ENCODE measurements around the gene TTC34. TPM values are rescaled to one million over a fixed set of nuclear protein-coding genes. Genes with fewer than 3 reads are reported as not detected.
"Not testable (repeated sequence)": the region's sequence is repeated elsewhere in the genome, so short reads cannot be mapped to it uniquely, and the experiment has no call there.

Gene TTC34
- total RNA-seq, 1 donor: 0.10 TPM

DNA sequence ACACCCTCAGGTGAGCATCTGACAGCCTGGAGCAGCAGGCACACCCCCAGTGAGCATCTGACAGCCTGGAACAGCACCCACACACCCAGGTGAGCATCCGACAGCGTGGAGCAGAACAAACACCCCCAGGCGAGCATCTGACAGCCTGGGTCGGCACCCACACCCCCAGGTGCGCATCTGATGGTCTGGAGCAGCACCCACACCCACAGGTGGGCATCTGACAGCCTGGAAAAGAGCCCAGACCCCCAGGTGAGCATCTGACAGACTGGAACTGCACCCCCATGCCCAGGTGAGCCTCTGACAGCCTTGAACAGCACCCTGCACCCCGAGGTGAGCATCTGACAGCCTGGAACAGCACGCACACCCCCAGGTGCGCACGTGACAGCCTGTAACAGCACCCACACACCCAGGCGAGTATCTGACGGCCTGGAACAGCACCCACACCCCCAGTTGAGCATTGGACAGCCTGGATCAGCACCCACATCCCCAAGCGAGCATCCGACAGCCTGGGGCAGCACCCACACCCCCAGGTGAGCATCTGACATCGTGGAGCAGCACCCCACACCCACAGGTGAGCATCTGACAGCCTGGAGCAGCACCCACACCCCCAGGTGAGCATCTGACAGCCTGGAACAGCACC, 51.3 kb downstream of the TTC34 start:
- H3K4me3 ChIP-seq (ENCODE audit: low read length); H3K27me3 ChIP-seq (ENCODE audit: insufficient read depth, low read length); H3K4me1 ChIP-seq (ENCODE audit: insufficient read depth, low read length); H3K9me3 ChIP-seq (ENCODE audit: low read depth, low read length): not testable (repeated sequence)

DNA sequence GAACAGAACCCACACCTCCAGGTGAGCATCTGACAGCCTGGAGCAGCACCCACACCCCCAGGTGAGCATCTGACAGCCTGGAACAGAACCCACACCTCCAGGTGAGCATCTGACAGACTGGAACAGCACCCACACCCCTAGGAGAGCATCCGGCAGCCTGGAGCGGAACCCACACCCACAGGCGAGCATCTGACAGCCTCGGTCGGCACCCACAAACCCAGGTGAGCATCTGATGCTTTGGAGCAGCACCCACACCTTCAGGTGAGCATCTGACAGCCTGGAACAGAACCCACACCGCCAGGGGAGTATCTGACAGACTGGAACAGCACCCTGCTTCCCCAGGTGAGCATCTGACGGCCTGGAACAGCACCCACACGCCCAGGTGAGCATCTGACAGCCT, 52.9 kb downstream of the TTC34 start:
- not testable (repeated sequence) for H3K9me3 ChIP-seq (ENCODE audit: low read depth, low read length); H3K4me1 ChIP-seq (ENCODE audit: insufficient read depth, low read length); H3K4me3 ChIP-seq (ENCODE audit: low read length); H3K27me3 ChIP-seq (ENCODE audit: insufficient read depth, low read length)

DNA sequence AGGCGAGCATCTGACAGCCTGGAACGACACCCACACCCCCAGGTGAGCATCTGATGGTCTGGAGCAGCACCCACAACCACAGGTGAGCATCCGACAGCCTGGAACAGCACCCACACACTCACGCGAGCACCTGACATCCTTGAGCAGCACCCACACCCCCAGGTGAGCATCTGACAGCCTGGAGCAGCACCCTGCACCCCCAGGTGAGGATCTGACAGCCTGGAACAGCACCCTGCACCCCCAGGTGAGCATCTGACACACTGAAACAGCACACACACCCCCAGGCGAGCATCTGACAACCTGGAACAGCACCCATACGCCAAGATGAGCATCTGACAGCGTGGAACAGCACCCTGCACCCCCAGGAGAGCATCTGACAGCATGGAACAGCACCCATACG, 106.7 kb downstream of the TTC34 start:
- not testable (repeated sequence) for H3K4me3 ChIP-seq (ENCODE audit: low read length); H3K9me3 ChIP-seq (ENCODE audit: low read depth, low read length); H3K27me3 ChIP-seq (ENCODE audit: insufficient read depth, low read length); H3K4me1 ChIP-seq (ENCODE audit: insufficient read depth, low read length)

DNA sequence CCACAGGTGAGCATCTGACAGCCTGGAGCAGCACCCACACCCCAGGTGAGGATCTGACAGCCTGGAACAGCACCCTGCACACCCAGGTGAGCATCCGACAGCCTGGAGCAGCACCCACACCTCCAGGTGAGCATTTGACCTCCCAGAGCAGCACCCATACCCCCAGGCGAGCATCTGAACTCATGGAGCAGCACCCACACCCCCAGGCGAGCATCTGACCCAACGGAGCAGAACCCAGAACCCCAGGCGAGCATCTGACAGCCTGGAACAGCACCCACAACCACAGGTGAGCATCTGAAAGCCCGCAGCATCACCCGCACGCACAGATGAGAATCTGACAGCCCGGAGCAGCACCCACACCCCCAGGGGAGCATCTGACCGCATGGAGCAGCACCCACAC, 111.3 kb downstream of the TTC34 start:
- H3K4me1 ChIP-seq (ENCODE audit: insufficient read depth, low read length); H3K9me3 ChIP-seq (ENCODE audit: low read depth, low read length); H3K4me3 ChIP-seq (ENCODE audit: low read length); H3K27me3 ChIP-seq (ENCODE audit: insufficient read depth, low read length): not testable (repeated sequence)

DNA sequence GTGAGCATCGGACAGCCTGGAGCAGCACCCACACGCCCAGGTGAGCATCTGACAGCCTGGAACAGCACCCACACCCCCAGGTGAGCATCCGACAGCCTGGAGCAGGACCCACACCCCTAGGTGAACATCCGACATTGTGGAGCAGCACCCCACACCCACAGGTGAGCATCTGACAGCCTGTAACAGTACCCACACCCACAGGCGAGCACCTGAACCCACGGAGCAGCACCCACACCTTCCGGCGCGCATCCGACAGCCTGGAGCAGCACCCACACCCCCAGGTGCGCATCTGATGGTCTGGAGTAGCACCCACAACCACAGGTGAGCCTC, 113.2 kb downstream of the TTC34 start:
- not testable (repeated sequence) for H3K27me3 ChIP-seq (ENCODE audit: insufficient read depth, low read length); H3K4me3 ChIP-seq (ENCODE audit: low read length); H3K4me1 ChIP-seq (ENCODE audit: insufficient read depth, low read length); H3K9me3 ChIP-seq (ENCODE audit: low read depth, low read length)

DNA sequence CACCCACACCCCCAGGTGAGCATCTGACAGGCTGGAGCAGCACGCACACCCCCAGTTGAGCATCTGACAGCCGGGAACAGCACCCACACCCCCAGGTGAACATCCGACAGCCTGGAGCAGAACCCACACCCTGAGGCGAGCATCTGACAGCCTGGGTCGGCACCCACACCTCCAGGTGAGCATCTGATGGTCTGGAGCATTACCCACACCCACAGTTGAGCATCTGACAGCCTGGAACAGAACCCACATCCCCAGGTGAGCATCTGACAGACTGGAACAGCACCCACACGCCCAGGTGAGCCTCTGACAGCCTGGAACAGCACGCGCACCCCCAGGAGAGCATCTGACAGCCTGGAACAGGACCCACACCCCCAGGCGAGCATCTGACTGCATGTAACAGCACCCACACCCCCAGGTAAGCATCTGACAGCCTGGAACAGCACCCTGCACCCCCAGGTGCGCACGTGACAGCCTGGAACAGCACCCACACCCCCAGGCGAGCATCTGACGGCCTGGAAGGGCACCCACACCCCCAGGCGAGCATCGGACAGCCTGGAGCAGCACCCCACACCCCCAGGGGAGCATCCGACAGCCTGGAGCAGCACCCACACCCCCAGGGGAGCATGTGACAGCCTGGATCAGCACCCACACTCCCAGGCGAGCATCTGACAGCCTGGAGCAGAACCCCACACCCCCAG, 113.7 kb downstream of the TTC34 start:
- H3K9me3 ChIP-seq (ENCODE audit: low read depth, low read length); H3K4me3 ChIP-seq (ENCODE audit: low read length); H3K4me1 ChIP-seq (ENCODE audit: insufficient read depth, low read length); H3K27me3 ChIP-seq (ENCODE audit: insufficient read depth, low read length): not testable (repeated sequence)

DNA sequence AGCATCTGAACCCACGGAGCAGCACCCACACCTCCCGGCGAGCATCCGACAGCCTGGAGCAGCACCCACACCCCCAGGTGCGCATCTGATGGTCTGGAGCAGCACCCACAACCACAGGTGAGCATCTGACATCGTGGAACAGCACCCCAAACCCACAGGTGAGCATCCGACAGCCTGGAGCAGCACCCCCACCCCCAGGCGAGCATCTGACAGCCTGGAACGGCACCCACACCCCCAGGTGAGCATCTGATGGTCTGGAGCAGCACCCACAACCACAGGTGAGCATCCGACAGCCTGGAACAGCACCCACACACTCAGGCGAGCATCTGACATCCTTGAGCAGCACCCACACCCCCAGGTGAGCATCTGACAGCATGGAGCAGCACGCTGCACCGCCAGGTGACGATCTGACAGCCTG, 114.3 kb downstream of the TTC34 start:
- H3K27me3 ChIP-seq (ENCODE audit: insufficient read depth, low read length); H3K4me1 ChIP-seq (ENCODE audit: insufficient read depth, low read length); H3K4me3 ChIP-seq (ENCODE audit: low read length); H3K9me3 ChIP-seq (ENCODE audit: low read depth, low read length): not testable (repeated sequence)

DNA sequence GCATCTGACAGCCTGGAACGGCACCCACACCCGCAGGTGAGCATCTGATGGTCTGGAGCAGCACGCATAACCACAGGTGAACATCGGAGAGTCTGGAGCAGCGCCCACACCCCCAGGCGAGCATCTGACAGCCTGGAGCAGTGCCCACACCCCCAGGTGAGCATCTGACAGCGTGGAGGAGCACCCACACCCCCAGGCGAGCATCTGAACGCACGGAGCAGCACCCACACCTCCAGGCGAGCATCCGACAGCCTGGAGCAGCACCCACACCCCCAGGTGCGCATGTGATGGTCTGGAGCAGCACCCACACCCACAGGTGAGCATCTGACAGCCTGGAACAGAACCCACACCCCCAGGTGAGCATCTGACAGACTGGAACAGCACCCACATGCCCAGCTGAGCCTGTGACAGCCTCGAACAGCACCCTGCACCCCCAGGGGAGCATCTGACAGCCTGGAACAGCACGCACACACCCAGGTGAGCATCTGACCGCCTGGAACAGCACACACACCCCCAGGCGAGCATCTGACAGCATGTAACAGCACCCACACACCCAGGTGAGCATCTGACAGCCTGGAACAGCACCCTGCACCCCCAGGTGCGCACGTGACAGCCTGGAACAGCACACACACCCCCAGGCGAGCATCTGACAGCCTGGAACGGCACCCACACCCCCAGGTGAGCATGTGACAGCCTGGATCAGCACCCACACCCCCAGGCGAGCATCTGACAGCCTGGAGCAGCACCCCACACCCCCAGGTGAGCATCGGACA, 115.2 kb downstream of the TTC34 start:
- not testable (repeated sequence) for H3K27me3 ChIP-seq (ENCODE audit: insufficient read depth, low read length); H3K4me1 ChIP-seq (ENCODE audit: insufficient read depth, low read length); H3K9me3 ChIP-seq (ENCODE audit: low read depth, low read length); H3K4me3 ChIP-seq (ENCODE audit: low read length)

DNA sequence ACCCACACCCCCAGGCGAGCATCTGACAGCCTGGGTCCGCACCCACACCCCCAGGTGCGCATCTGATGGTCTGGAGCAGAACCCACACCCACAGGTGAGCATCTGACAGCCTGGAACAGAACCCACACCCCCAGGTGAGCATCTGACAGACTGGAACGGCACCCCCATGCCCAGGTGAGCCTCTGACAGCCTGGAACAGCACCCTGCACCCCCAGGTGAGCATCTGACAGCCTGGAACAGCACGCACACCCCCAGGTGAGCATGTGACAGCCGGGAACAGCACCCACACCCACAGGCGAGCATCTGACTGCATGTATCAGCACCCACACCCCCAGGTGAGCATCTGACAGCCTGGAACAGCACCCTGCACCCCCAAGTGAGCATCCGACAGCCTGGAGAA, 115.8 kb downstream of the TTC34 start:
- H3K9me3 ChIP-seq (ENCODE audit: low read depth, low read length); H3K4me1 ChIP-seq (ENCODE audit: insufficient read depth, low read length); H3K27me3 ChIP-seq (ENCODE audit: insufficient read depth, low read length); H3K4me3 ChIP-seq (ENCODE audit: low read length): not testable (repeated sequence)

DNA sequence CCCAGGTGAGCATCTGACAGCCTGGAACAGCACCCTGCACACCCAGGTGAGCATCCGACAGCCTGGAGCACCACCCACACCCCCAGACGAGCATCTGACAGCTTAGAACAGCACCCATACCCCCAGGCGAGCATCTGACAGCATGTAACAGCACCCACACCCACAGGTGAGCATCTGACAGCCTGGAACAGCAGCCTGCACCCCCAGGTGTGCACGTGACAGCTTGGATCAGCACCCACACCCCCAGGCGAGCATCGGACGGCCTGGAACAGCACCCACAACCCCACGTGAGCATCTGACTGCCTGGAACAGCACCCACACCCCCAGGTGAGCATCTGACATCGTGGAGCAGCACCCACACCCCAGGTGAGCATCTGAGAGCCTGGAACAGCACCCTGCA, 116.6 kb downstream of the TTC34 start:
- H3K9me3 ChIP-seq (ENCODE audit: low read depth, low read length); H3K4me1 ChIP-seq (ENCODE audit: insufficient read depth, low read length); H3K4me3 ChIP-seq (ENCODE audit: low read length); H3K27me3 ChIP-seq (ENCODE audit: insufficient read depth, low read length): not testable (repeated sequence)

DNA sequence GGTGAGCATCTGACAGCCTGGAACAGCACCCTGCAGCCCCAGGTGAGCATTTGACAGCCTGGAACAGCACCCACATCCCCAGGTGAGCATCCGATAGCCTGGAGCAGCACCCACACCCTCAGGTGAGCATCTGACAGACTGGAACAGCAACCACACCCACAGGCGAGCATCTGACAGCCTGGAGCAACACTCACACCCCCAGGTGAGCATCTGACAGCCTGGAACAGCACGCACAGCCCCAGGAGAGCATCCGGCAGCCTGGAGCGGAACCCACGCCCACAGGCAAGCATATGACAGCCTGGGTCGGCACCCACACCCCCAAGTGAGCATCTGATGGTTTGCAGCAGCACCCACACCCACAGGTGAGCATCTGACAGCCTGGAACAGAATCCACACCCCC, 117.5 kb downstream of the TTC34 start:
- H3K4me1 ChIP-seq (ENCODE audit: insufficient read depth, low read length); H3K9me3 ChIP-seq (ENCODE audit: low read depth, low read length); H3K27me3 ChIP-seq (ENCODE audit: insufficient read depth, low read length); H3K4me3 ChIP-seq (ENCODE audit: low read length): not testable (repeated sequence)

DNA sequence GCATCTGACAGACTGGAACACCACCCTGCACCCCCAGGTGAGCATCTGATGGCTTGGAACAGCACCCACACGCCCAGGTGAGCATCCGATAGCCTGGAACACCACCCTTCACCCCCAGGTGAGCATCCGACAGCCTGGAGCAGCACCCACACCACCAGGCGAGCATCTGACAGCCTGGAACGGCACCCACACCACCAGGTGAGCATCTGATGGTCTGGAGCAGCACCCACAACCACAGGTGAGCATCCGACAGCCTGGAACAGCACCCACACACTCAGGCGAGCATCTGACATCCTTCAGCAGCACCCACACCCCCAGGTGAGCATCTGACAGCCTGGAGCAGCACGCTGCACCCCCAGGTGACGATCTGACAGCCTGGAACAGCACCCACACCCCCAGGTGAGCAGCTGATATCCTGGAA, 118.2 kb downstream of the TTC34 start:
- not testable (repeated sequence) for H3K4me3 ChIP-seq (ENCODE audit: low read length); H3K27me3 ChIP-seq (ENCODE audit: insufficient read depth, low read length); H3K4me1 ChIP-seq (ENCODE audit: insufficient read depth, low read length); H3K9me3 ChIP-seq (ENCODE audit: low read depth, low read length)

DNA sequence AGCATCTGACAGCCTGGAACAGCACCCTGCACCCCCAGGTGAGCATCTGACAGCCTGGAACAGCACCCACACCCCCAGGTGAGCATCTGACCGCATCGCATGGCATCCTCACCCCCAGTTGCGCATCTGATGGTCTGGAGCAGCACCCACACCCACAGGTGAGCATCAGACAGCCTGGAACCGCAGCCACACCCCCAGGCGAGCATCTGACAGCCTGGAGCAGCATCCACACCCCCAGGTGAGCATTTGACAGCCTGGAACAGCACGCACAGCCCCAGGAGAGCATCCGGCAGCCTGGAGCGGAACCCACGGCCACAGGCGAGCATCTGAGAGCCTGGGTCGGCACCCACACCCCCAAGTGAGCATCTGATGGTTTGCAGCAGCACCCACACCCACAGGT, 118.6 kb downstream of the TTC34 start:
- H3K9me3 ChIP-seq (ENCODE audit: low read depth, low read length); H3K27me3 ChIP-seq (ENCODE audit: insufficient read depth, low read length); H3K4me3 ChIP-seq (ENCODE audit: low read length); H3K4me1 ChIP-seq (ENCODE audit: insufficient read depth, low read length): not testable (repeated sequence)

DNA sequence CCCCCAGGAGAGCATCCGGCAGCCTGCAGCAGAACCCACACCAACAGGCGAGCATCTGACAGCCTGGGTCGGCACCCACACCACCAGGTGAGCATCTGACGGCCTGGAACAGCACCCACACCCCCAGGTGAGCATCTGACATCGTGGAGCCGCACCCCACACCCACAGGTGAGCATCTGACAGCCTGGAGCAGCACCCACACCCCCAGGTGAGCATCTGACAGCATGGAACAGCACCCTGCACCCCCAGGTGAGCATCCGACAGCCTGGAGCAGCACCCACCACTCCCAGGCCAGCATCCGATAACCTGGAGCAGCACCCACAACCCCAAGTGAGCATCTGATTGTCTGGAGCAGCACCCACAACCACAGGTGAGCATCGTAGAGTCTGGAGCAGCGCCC, 124.8 kb downstream of the TTC34 start:
- not testable (repeated sequence) for H3K9me3 ChIP-seq (ENCODE audit: low read depth, low read length); H3K4me1 ChIP-seq (ENCODE audit: insufficient read depth, low read length)

DNA sequence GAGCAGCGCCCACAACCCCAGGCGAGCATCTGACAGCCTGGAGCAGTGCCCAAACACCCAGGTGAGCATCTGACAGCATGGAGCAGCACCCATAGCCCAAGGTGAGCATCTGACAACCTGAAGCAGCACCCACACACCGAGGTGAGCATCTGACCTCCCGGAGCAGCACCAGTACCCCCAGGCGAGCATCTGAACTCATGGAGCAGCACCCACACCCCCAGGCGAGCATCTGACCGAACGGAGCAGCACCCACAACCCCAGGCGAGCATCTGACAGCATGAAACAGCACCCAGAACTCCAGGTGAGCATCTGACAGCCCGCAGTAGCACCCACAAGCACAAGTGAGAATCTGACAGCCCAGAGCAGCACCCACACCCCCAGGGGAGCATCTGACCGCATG, 129.8 kb downstream of the TTC34 start:
- not testable (repeated sequence) for H3K9me3 ChIP-seq (ENCODE audit: low read depth, low read length); H3K4me3 ChIP-seq (ENCODE audit: low read length); H3K4me1 ChIP-seq (ENCODE audit: insufficient read depth, low read length); H3K27me3 ChIP-seq (ENCODE audit: insufficient read depth, low read length)

More for the DNA sequence above, 124.8 kb downstream of the TTC34 start:
- not testable (repeated sequence) for H3K4me3 ChIP-seq (ENCODE audit: low read length); H3K27me3 ChIP-seq (ENCODE audit: insufficient read depth, low read length)

DNA sequence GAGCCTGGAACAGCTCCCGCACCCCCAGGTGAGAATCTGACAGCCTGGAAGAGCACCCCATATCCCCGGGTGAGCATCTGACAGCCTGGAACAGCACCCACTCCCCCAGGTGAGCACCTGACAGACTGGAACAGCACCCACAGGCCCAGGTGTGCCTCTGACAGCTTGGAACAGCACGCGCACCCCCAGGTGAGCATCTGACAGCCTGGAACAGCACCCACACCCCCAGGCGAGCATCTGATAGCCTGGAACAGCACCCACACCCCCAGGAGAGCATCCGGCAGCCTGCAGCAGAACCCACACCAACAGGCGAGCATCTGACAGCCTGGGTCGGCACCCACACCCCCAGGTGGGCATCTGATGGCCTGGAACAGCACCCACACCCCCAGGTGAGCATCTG, 141.7 kb downstream of the TTC34 start:
- H3K27me3 ChIP-seq (ENCODE audit: insufficient read depth, low read length); H3K4me3 ChIP-seq (ENCODE audit: low read length); H3K4me1 ChIP-seq (ENCODE audit: insufficient read depth, low read length): not testable (repeated sequence)

More for the DNA sequence above, 141.7 kb downstream of the TTC34 start:
- H3K9me3 ChIP-seq (ENCODE audit: low read depth, low read length): not testable (repeated sequence)

Data from mononuclear cell (primary cell).